Kidney capillary endothelial cell (primary cell): ENCODE measurements around the gene ANKRD45.
"Not testable (repeated sequence)": the region's sequence is repeated elsewhere in the genome, so short reads cannot be mapped to it uniquely, and the experiment has no call there.

Source experiments
- DNase-seq: peaks from one replicate; pipeline ENCODE4 v3.0.0-alpha.2; 2018; ENCODE audit warnings: low spot score

Gene ANKRD45

GRCh38 chr1:173572201-173572873, 97.3 kb downstream of the ANKRD45 start:
- no peak for DNase-seq

- no peak for DNase-seq
These were observed 99.2 kb downstream of the ANKRD45 start for GRCh38 chr1:173570370-173571007.

DNA sequence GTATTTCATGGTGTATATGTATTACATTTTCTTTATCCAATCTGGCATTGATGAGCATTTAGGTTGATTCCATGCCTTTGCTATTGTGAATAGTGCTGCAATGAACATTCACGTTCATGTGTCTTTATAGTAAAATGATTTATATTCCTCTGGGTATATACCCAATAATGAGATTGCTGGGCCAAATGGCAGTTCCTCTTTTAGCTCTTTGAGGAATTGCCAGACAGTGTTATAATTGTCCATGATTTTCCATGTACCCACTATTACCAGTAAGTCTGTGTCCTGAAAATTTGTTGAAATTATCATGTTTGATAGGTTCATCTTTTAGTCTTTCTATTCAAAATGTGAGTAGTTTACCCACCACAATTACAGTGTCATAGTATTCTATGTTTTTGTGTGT, 101.2 kb downstream of the ANKRD45 start:
- no peak for DNase-seq

DNA sequence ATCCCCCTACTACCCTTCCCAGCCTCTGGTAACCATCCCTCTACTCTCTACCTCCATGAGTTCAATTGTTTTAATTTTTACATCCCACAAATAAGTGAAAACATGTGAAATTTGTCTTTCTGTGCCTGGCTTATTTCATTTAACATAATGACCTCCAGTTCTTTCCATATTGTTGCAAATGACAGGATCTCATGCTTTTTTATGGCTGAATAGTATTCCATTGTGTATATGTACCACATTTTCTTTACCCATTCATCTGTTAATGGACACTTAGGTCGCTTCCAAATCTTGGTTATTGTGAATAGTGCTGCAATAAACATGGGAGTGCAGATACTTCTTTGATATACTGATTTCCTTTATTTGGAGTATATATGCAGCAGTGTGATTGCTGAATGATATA, 105.8 kb downstream of the ANKRD45 start:
- not testable (repeated sequence) for DNase-seq

DNA sequence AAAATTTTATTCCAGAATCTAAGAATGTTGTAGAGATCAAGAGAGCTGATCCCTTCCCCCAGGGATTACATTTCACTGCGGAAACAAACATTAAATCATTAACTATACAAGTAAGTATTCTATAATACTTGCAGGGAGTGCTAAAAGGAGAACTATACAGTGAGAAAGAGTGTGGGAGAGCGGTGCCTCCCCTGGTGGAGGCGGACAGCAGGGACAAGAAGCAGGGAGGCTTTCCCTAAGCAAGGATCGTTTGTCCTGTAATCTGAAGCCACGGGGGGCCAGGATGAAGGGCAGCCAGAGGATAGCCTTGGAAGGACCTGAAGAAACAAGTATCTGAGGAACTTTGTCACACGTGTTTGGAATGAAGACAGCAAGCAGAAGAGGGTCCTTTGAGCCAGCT, 106.8 kb downstream of the ANKRD45 start:
- no peak for DNase-seq

GRCh38 chr1:173561263-173561662, 108.4 kb downstream of the ANKRD45 start:
- no peak for DNase-seq

DNA sequence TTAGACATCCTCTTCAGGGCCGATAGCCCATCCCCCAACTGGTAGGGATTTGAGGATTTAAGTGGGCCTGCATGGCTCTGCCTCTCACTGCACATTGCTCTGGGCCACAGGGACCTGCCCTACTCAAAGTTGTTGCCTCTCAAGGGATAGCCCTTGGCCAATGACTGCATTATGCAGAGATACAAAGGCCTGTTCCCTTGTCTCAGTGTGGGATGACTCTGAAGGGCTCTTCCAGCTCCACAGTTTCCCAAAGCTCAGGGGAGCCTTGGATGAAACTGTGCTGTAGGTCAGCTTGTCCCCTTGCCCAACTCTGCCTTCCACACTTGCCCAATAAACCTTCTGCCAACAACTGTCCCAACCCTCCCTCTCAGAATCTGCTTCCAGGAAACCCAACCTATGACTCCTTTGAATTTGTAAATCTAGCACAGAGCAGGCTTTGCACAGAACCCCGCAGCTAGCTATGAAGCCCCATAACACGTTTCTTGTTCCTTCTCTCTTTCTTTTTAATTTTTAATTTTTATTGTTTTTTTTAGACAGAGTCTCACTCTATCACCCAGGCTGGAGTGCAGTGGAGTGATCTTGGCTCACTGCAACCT, 109.3 kb downstream of the ANKRD45 start:
- no peak for DNase-seq
